AG04449 (cell line): ENCODE measurements around the gene NR2C2.

Source experiments
- CTCF ChIA-PET: fragments of 350-600 bp; formaldehyde crosslinking; extraction: SDS; loops from one replicate; lab custom pipeline; 2021; ENCODE audit warnings: antibody characterized with exemption; lab: Yijun Ruan, JAX
- POLR2A ChIA-PET: fragments of 400-600, 350-600 bp; formaldehyde crosslinking; extraction: SDS; loops from one replicate; lab custom pipeline; 2020; ENCODE audit warnings: antibody characterized with exemption, inconsistent platforms; lab: Yijun Ruan, JAX
- DNase-seq: peaks from one replicate; pipeline ENCODE4 v3.0.0-alpha.2; 2010; ENCODE audit warnings: low read depth, low spot score
- H3K4me3 ChIP-seq: 2 replicates; pipeline ENCODE4 v1.5.1; 2011; ENCODE audit warnings: low read depth, mild to moderate bottlenecking, control low read depth, low read length
- CTCF ChIP-seq: IDR thresholded peaks from one replicate; pipeline ENCODE4 v1.5.1; 2011; ENCODE audit warnings: mild to moderate bottlenecking, moderate library complexity, low read length, control low read depth, inconsistent platforms; ENCODE audit not compliant: insufficient read depth; ENCODE audit errors: missing control alignments

Gene NR2C2

GRCh38 chr3:15052335-15053242 is 105.2 kb downstream of the NR2C2 start:
- ChIA-PET POLR2A (interaction anchor here (0.7 kb wide), 1 partner anchor 651 kb away, joined by 3 read pairs; no protein-coding TSS in a partner anchor), CTCF (interaction anchor here (1.0 to 3.0 kb wide), 4 partner anchors 11 to 126 kb away, joined by 3 to 12 read pairs (median 4); no protein-coding TSS in a partner anchor)
- no peak overlapping the region for H3K4me3 ChIP-seq
- TF ChIP-seq CTCF: no peak
- no peak for DNase-seq

GRCh38 chr3:15053541-15053940 is 106.2 kb downstream of the NR2C2 start:
- POLR2A ChIA-PET: no interaction called here
- CTCF ChIA-PET: interaction anchor here (2.1 kb wide), 1 partner anchor 10 kb away, joined by 5 read pairs; no protein-coding TSS in a partner anchor
- no peak for TF ChIP-seq CTCF
- H3K4me3 ChIP-seq: no peak overlapping the region
- DNase-seq: no peak

- no peak for TF ChIP-seq CTCF
- POLR2A ChIA-PET: no interaction called here
- CTCF ChIA-PET: interaction anchor here (0.6 kb wide), 1 partner anchor 134 kb away, joined by 3 read pairs; no protein-coding TSS in a partner anchor
These were observed 107.7 kb downstream of the NR2C2 start for GRCh38 chr3:15055019-15055557.

GRCh38 chr3:15056676-15057404 is 109.5 kb downstream of the NR2C2 start:
- ChIA-PET CTCF (interaction anchor here (1.6 to 1.7 kb wide), 2 partner anchors 130 to 133 kb away, joined by 6 to 7 read pairs; no protein-coding TSS in a partner anchor), POLR2A (no interaction called here)
- no peak for DNase-seq
- no peak overlapping the region for H3K4me3 ChIP-seq
- no peak for TF ChIP-seq CTCF

More at GRCh38 chr3:15055019-15055557, 107.7 kb downstream of the NR2C2 start:
- DNase-seq: no peak
- H3K4me3 ChIP-seq: no peak overlapping the region

GRCh38 chr3:15060029-15060428 is 112.6 kb downstream of the NR2C2 start:
- no peak for TF ChIP-seq CTCF
- H3K4me3 ChIP-seq: no peak overlapping the region
- CTCF ChIA-PET: interaction anchor here (0.9 to 1.8 kb wide), 5 partner anchors 9 to 137 kb away, joined by 3 to 7 read pairs (median 4); no protein-coding TSS in a partner anchor
- no peak for DNase-seq
- POLR2A ChIA-PET: no interaction called here
